GM23338 (cell line): ENCODE data around the gene CXCR3. TPM values are rescaled to one million over a fixed set of nuclear protein-coding genes. Genes with fewer than 3 reads are reported as not detected.

Experiments
- ATAC-seq: fragments of 200-7000 bp; cut with Tn5 transposase; 3 replicates; pipeline ENCODE4 v1.9.1; 2020
- DNase-seq: peaks from one replicate; pipeline ENCODE4 v3.0.0-alpha.2; 2015; ENCODE audit warnings: low spot score
- H2AFZ ChIP-seq: fragments of 200-600 bp; sonication (generic); 2 replicates; pipeline ENCODE4 v1.8.0; 2016; ENCODE audit warnings: antibody characterized with exemption, mild to moderate bottlenecking, moderate library complexity
- H3F3A ChIP-seq: fragments of 200-600 bp; sonication (generic); replicated peaks from 2 replicates; pipeline ENCODE4 v1.8.0; 2017; ENCODE audit warnings: antibody characterized with exemption, mixed run types, low read depth
- H3K27ac ChIP-seq: fragments of 200-600 bp; sonication (generic); 2 replicates; pipeline ENCODE4 v1.6.1; 2016; ENCODE audit warnings: low read depth
- H3K27me3 ChIP-seq: fragments of 200-600 bp; sonication (generic); 2 replicates; pipeline ENCODE4 v1.8.0; 2016; ENCODE audit warnings: mild to moderate bottlenecking, mixed run types, moderate library complexity; ENCODE audit not compliant: insufficient read depth
- H3K36me3 ChIP-seq: fragments of 200-600 bp; sonication (generic); 2 replicates; pipeline ENCODE4 v1.8.0; 2016; ENCODE audit warnings: mild to moderate bottlenecking; ENCODE audit not compliant: insufficient read depth
- H3K4me1 ChIP-seq: fragments of 200-600 bp; sonication (generic); 2 replicates; pipeline ENCODE4 v1.8.0; 2016; ENCODE audit warnings: mild to moderate bottlenecking, moderate library complexity; ENCODE audit not compliant: insufficient read depth
- H3K4me2 ChIP-seq: fragments of 200-600 bp; sonication (generic); 2 replicates; pipeline ENCODE4 v1.7.1; 2017; ENCODE audit warnings: mixed run types
- H3K4me3 ChIP-seq: fragments of 200-600 bp; sonication (generic); 2 replicates; pipeline ENCODE4 v1.6.1; 2016; ENCODE audit warnings: mixed run types
- H3K79me2 ChIP-seq: fragments of 200-600 bp; sonication (generic); replicated peaks from 2 replicates; pipeline ENCODE4 v1.8.0; 2017; ENCODE audit warnings: mild to moderate bottlenecking; ENCODE audit not compliant: insufficient read depth
- H3K9me2 ChIP-seq: fragments of 200-600 bp; sonication (generic); 2 replicates; pipeline ENCODE4 v1.8.0; 2017; ENCODE audit not compliant: insufficient read depth
- H4K20me1 ChIP-seq: fragments of 200-600 bp; sonication (generic); replicated peaks from 2 replicates; pipeline ENCODE4 v1.8.0; 2017; ENCODE audit warnings: mild to moderate bottlenecking; ENCODE audit not compliant: insufficient read depth
- H3K27ac Mint-ChIP-seq: 2 replicates; pipeline ENCODE4 v1.8.0; 2020; ENCODE audit warnings: inconsistent platforms, mild to moderate bottlenecking, moderate library complexity, mixed read lengths
- H3K27me3 Mint-ChIP-seq: 3 replicates; pipeline ENCODE4 v1.8.0; 2022; ENCODE audit warnings: low read depth, mild to moderate bottlenecking, moderate library complexity, mixed read lengths, inconsistent platforms; ENCODE audit not compliant: insufficient read depth, poor library complexity
- H3K36me3 Mint-ChIP-seq: 3 replicates; pipeline ENCODE4 v1.8.0; 2021; ENCODE audit warnings: low read depth, mild to moderate bottlenecking, inconsistent platforms, moderate library complexity, mixed read lengths
- H3K4me1 Mint-ChIP-seq: 3 replicates; pipeline ENCODE4 v1.8.0; 2020; ENCODE audit warnings: mild to moderate bottlenecking, inconsistent platforms, mixed read lengths
- H3K4me3 Mint-ChIP-seq: 3 replicates; pipeline ENCODE4 v1.8.0; 2021; ENCODE audit warnings: moderate library complexity, mild to moderate bottlenecking, inconsistent platforms, mixed read lengths
- H3K9me3 Mint-ChIP-seq: 3 replicates; pipeline ENCODE4 v1.8.0; 2020; ENCODE audit warnings: moderate library complexity, mild to moderate bottlenecking, inconsistent platforms, mixed read lengths
- CREB1 ChIP-seq: fragments of 250-450 bp; sonication (Bioruptor Pico); IDR thresholded peaks from 2 replicates; pipeline ENCODE4 v1.5.0; 2020; ENCODE audit warnings: low read depth, mild to moderate bottlenecking, moderate library complexity
- CTCF ChIP-seq, 2 experiments: fragments of 200-600 bp in 1 of 2; sonication (generic) in 1 of 2; conservative IDR thresholded peaks; 2 replicates each; pipeline versions ENCODE4 v1.5.1 to v1.6.1; 2016 to 2017; ENCODE audit warnings: antibody characterized with exemption in 2 of 2, low read depth in 2 of 2, mild to moderate bottlenecking in 2 of 2, moderate library complexity in 1 of 2
- EZH2 ChIP-seq: fragments of 200-600 bp; sonication (generic); IDR thresholded peaks from one replicate; pipeline ENCODE4 v1.8.0; 2017; ENCODE audit warnings: antibody characterized with exemption, mild to moderate bottlenecking, low read depth; ENCODE audit not compliant: unreplicated experiment
- EZH2phosphoT487 ChIP-seq: fragments of 200-600 bp; sonication (generic); IDR thresholded peaks from one replicate; pipeline ENCODE4 v1.8.1; 2018; ENCODE audit warnings: antibody characterized with exemption; ENCODE audit not compliant: unreplicated experiment
- JUNB ChIP-seq: IDR thresholded peaks from one replicate; pipeline ENCODE4 v1.6.1; 2016; ENCODE audit warnings: antibody characterized with exemption; ENCODE audit not compliant: unreplicated experiment
- NANOG ChIP-seq: IDR thresholded peaks from 2 replicates; pipeline ENCODE4 v1.6.1; 2016; ENCODE audit warnings: antibody characterized with exemption, borderline replicate concordance
- POLR2AphosphoS5 ChIP-seq: IDR thresholded peaks from 2 replicates; pipeline ENCODE4 v1.6.1; 2016; ENCODE audit warnings: antibody characterized with exemption, low read depth
- STAT1 ChIP-seq: IDR thresholded peaks from one replicate; pipeline ENCODE4 v1.6.1; 2016; ENCODE audit warnings: antibody characterized with exemption; ENCODE audit not compliant: unreplicated experiment
- ZNF114 ChIP-seq: fragments of 250-450 bp; sonication (Bioruptor Pico); IDR thresholded peaks from 2 replicates; pipeline ENCODE4 v1.5.0; 2020; ENCODE audit warnings: mild to moderate bottlenecking, moderate library complexity
- ZNF331 ChIP-seq: fragments of 250-450 bp; sonication (Bioruptor Pico); IDR thresholded peaks from 2 replicates; pipeline ENCODE4 v1.5.0; 2020; ENCODE audit warnings: low read depth, mild to moderate bottlenecking, moderate library complexity
- polyA plus RNA-seq: library from polyadenylated mRNA; unstranded; fragments of >200 nt; fragmentation: Nextera tagmentation; extraction: Ambion mirVana; gene quantifications from 2 replicates; pipeline ENCODE4 v1.2.1, GENCODE V29; 2016
- total RNA-seq: library from RNA; depleted of rRNA; stranded (reverse); fragments of >200 nt; shearing (Covaris generic); gene quantifications from 2 replicates; pipeline ENCODE4 v1.2.3, GENCODE V29; 2014
- TF ChIP-seq, protein P1 (sequence below): IDR thresholded peaks from one replicate; pipeline ENCODE4 v1.6.1; 2018; ENCODE audit warnings: antibody characterized with exemption; ENCODE audit not compliant: unreplicated experiment
- TF ChIP-seq, protein P2 (sequence below): IDR thresholded peaks from 2 replicates; pipeline ENCODE4 v1.6.1; 2016; ENCODE audit warnings: antibody characterized with exemption
- TF ChIP-seq, protein P3 (sequence below): fragments of 250-450 bp; sonication (Bioruptor Pico); IDR thresholded peaks from 2 replicates; pipeline ENCODE4 v1.5.0; 2020; ENCODE audit warnings: mild to moderate bottlenecking, moderate library complexity

CXCR3 gene
- total and polyA plus RNA-seq, 2 experiments from 2014 or later, result not detected

DNA sequence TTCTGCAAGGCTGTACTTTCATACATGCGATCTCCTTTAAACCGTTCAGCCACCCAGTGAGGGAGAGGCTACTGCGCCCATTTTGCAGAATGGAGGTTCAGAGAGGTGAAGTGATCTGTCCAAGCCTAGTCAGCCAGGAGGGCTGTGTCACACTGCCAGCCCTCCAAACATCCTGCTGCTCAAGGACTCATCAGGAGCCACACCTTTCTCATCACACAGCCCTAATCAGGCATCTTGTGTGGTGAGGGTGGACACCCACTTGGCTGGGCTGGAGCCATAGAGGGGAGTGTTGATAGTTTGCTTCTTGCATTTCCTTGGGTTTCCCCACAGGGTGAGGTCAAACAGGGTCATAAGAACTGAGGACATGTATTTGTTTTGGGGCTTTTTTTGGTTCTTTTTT is 5.4 kb upstream of the CXCR3 start:
- H3K27ac Mint-ChIP-seq, result no peak overlapping the region
- Histone ChIP-seq H3K27ac (no peak overlapping the region), H3K27me3 (no peaks in the 10 kb centered on the region), H3K9me2 (no peaks in the 10 kb centered on the region), H3K36me3 (no peaks in the 10 kb centered on the region), H3K4me3 (no peak overlapping the region), H4K20me1 (no peaks in the 10 kb centered on the region), H3K79me2 (no peaks in the 10 kb centered on the region), H3K4me2 (no peak overlapping the region), H2AFZ (no peak overlapping the region), H3F3A (no peaks in the 10 kb centered on the region), H3K4me1 (no peaks in the 10 kb centered on the region)
- H3K4me1 Mint-ChIP-seq, result peaks cover 3% of the 10 kb centered on the region; the same call in 1 of the 3 replicates
- TF ChIP-seq, protein P1, sequence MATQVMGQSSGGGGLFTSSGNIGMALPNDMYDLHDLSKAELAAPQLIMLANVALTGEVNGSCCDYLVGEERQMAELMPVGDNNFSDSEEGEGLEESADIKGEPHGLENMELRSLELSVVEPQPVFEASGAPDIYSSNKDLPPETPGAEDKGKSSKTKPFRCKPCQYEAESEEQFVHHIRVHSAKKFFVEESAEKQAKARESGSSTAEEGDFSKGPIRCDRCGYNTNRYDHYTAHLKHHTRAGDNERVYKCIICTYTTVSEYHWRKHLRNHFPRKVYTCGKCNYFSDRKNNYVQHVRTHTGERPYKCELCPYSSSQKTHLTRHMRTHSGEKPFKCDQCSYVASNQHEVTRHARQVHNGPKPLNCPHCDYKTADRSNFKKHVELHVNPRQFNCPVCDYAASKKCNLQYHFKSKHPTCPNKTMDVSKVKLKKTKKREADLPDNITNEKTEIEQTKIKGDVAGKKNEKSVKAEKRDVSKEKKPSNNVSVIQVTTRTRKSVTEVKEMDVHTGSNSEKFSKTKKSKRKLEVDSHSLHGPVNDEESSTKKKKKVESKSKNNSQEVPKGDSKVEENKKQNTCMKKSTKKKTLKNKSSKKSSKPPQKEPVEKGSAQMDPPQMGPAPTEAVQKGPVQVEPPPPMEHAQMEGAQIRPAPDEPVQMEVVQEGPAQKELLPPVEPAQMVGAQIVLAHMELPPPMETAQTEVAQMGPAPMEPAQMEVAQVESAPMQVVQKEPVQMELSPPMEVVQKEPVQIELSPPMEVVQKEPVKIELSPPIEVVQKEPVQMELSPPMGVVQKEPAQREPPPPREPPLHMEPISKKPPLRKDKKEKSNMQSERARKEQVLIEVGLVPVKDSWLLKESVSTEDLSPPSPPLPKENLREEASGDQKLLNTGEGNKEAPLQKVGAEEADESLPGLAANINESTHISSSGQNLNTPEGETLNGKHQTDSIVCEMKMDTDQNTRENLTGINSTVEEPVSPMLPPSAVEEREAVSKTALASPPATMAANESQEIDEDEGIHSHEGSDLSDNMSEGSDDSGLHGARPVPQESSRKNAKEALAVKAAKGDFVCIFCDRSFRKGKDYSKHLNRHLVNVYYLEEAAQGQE, result no peak
- no peak for TF ChIP-seq POLR2AphosphoS5
- TF ChIP-seq, protein P2, sequence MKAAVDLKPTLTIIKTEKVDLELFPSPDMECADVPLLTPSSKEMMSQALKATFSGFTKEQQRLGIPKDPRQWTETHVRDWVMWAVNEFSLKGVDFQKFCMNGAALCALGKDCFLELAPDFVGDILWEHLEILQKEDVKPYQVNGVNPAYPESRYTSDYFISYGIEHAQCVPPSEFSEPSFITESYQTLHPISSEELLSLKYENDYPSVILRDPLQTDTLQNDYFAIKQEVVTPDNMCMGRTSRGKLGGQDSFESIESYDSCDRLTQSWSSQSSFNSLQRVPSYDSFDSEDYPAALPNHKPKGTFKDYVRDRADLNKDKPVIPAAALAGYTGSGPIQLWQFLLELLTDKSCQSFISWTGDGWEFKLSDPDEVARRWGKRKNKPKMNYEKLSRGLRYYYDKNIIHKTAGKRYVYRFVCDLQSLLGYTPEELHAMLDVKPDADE, result no peak
- TF ChIP-seq CREB1 (CRISPR knock-in tag), result no peak
- TF ChIP-seq NANOG, result no peak
- TF ChIP-seq, protein P3, sequence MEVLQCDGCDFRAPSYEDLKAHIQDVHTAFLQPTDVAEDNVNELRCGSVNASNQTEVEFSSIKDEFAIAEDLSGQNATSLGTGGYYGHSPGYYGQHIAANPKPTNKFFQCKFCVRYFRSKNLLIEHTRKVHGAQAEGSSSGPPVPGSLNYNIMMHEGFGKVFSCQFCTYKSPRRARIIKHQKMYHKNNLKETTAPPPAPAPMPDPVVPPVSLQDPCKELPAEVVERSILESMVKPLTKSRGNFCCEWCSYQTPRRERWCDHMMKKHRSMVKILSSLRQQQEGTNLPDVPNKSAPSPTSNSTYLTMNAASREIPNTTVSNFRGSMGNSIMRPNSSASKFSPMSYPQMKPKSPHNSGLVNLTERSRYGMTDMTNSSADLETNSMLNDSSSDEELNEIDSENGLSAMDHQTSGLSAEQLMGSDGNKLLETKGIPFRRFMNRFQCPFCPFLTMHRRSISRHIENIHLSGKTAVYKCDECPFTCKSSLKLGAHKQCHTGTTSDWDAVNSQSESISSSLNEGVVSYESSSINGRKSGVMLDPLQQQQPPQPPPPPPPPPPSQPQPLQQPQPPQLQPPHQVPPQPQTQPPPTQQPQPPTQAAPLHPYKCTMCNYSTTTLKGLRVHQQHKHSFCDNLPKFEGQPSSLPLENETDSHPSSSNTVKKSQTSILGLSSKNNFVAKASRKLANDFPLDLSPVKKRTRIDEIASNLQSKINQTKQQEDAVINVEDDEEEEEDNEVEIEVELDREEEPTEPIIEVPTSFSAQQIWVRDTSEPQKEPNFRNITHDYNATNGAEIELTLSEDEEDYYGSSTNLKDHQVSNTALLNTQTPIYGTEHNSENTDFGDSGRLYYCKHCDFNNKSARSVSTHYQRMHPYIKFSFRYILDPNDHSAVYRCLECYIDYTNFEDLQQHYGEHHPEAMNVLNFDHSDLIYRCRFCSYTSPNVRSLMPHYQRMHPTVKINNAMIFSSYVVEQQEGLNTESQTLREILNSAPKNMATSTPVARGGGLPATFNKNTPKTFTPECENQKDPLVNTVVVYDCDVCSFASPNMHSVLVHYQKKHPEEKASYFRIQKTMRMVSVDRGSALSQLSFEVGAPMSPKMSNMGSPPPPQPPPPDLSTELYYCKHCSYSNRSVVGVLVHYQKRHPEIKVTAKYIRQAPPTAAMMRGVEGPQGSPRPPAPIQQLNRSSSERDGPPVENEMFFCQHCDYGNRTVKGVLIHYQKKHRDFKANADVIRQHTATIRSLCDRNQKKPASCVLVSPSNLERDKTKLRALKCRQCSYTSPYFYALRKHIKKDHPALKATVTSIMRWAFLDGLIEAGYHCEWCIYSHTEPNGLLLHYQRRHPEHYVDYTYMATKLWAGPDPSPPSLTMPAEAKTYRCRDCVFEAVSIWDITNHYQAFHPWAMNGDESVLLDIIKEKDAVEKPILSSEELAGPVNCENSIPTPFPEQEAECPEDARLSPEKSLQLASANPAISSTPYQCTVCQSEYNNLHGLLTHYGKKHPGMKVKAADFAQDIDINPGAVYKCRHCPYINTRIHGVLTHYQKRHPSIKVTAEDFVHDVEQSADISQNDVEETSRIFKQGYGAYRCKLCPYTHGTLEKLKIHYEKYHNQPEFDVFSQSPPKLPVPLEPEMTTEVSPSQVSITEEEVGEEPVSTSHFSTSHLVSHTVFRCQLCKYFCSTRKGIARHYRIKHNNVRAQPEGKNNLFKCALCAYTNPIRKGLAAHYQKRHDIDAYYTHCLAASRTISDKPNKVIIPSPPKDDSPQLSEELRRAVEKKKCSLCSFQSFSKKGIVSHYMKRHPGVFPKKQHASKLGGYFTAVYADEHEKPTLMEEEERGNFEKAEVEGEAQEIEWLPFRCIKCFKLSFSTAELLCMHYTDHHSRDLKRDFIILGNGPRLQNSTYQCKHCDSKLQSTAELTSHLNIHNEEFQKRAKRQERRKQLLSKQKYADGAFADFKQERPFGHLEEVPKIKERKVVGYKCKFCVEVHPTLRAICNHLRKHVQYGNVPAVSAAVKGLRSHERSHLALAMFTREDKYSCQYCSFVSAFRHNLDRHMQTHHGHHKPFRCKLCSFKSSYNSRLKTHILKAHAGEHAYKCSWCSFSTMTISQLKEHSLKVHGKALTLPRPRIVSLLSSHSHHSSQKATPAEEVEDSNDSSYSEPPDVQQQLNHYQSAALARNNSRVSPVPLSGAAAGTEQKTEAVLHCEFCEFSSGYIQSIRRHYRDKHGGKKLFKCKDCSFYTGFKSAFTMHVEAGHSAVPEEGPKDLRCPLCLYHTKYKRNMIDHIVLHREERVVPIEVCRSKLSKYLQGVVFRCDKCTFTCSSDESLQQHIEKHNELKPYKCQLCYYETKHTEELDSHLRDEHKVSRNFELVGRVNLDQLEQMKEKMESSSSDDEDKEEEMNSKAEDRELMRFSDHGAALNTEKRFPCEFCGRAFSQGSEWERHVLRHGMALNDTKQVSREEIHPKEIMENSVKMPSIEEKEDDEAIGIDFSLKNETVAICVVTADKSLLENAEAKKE (CRISPR knock-in tag), result no peak
- TF ChIP-seq ZNF331 (CRISPR knock-in tag), result no peak
- TF ChIP-seq STAT1, result no peak
- no peak for TF ChIP-seq EZH2phosphoT487
- TF ChIP-seq EZH2, result no peak
- no peak for TF ChIP-seq JUNB
- TF ChIP-seq CTCF (conservative IDR thresholded peaks at IDR 0.05; ENCODE audit: low read depth in 2 of 2), result no peak
- no peak for TF ChIP-seq ZNF114 (CRISPR knock-in tag)
- no peaks in the 10 kb centered on the region; the same call in 1 of the 3 replicates for H3K36me3 Mint-ChIP-seq
- no peak overlapping the region for H3K4me3 Mint-ChIP-seq
- no peak for DNase-seq
- no peaks in the 10 kb centered on the region for H3K27me3 Mint-ChIP-seq
- H3K9me3 Mint-ChIP-seq, result no peaks in the 10 kb centered on the region; the same call in 2 of the 3 replicates
- no peak for ATAC-seq
